AG10803 (cell line): ENCODE data around the gene C19orf18.
"Not testable (repeated sequence)": the region's sequence is repeated elsewhere in the genome, so short reads cannot be mapped to it uniquely, and the experiment has no call there.

Source experiments
- DNase-seq: peaks from one replicate; pipeline ENCODE4 v3.0.0; 2010; ENCODE audit warnings: low read depth
- H3K4me3 ChIP-seq: 2 replicates; pipeline ENCODE4 v1.5.1; 2011; ENCODE audit warnings: mild to moderate bottlenecking, low read length, control low read depth
- TF ChIP-seq, protein P1 (sequence below): conservative IDR thresholded peaks from 2 replicates; pipeline ENCODE4 v1.5.1; 2011; ENCODE audit warnings: mild to moderate bottlenecking, low read length, control low read depth, inconsistent platforms

Gene C19orf18

DNA sequence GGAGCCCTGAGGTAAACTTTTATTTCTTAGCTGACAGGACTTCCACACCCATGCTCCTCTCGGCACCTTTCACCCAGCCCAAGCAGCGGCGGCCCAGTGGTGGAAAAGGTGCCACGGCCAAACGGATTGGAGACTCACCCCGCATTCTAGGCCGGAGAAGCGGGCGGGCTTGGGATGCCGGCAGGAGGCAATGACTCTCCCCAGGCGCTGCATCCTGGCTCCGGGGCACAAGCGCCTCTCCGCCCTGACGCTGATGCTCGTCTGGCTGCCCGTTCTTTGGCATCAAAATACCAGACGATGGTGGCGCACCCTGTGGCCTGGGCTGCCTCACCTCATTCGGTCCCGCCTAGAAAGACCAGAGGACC, 34.9 kb upstream of the C19orf18 start:
- no peak for DNase-seq
- H3K4me3 ChIP-seq: no peak overlapping the region
- TF ChIP-seq, protein P1, sequence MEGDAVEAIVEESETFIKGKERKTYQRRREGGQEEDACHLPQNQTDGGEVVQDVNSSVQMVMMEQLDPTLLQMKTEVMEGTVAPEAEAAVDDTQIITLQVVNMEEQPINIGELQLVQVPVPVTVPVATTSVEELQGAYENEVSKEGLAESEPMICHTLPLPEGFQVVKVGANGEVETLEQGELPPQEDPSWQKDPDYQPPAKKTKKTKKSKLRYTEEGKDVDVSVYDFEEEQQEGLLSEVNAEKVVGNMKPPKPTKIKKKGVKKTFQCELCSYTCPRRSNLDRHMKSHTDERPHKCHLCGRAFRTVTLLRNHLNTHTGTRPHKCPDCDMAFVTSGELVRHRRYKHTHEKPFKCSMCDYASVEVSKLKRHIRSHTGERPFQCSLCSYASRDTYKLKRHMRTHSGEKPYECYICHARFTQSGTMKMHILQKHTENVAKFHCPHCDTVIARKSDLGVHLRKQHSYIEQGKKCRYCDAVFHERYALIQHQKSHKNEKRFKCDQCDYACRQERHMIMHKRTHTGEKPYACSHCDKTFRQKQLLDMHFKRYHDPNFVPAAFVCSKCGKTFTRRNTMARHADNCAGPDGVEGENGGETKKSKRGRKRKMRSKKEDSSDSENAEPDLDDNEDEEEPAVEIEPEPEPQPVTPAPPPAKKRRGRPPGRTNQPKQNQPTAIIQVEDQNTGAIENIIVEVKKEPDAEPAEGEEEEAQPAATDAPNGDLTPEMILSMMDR: no peak

DNA sequence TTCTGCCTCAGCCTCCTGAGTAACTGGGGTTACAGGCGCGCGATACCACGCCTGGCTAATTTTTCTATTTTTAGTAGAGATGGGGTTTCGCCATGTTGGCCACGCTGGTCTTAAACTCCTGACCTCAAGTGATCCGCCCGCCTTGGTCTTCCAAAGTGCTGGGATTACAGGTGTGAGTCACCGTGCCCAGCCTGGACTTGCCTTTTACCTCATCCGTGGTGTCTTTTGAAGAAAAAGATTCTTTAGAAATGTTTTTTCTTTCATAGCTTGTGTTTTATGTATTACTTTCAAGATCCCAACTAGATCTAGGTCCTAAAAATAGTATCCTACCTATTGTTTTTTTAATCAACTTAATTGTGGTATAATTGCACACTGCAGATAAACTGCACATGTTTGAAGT, 34.5 kb upstream of the C19orf18 start:
- not testable (repeated sequence) for DNase-seq, H3K4me3 ChIP-seq

DNA sequence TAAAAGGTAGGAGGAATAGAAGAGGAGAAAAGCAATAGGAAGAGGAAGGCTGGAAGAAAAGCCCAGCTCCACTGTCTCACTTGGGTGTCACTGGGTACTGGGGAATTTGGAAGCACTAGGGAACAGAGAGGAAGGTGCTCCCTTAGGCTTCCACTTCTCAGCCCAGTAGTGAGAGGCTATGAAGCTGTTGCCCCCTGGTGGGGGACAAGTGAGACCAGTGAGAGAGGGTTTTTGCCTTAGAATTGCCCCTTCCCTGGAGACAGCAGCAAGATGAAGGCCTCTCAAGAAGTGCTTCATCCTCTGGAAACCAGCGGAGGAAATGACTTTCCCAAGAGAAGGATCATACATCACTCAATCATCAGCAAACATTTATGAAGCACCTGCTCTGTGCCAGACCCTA, 33.0 kb upstream of the C19orf18 start:
- TF ChIP-seq, protein P1: no peak
- H3K4me3 ChIP-seq: no peak overlapping the region
- DNase-seq: no peak

DNA sequence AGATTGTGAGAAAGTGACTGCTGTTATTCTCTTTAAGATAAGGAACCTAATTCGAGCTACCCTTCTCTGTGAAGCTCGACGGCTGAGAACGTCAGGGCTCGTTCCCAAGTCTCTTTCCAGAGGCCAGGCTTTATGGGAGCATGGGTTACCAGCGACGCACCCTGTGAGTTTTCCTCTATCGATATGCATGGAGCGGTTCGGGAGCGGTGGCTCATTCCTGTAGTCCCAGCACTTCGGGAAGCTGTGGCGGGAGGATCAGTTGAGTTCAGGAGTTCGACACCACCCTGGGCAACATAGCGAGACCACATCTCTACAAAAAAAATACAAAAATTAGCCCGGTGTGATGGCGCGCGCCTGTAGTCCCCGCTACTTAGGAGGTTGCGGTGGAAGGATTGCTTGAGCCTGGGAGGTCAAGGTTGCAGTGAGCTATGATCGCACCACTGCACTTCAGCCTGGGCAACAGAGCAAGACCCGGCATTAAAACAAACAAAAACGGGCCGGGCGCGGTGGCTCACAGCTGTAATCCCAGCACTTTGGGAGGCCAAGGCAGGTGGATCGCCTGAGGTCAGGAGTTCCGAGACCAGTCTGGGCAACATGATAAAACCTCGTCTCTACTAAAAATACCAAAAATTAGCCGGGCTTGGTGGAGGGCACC, 29.0 kb upstream of the C19orf18 start:
- TF ChIP-seq, protein P1: no peak
- no peak for DNase-seq
- H3K4me3 ChIP-seq: peak overlapping the region; percentile 86

DNA sequence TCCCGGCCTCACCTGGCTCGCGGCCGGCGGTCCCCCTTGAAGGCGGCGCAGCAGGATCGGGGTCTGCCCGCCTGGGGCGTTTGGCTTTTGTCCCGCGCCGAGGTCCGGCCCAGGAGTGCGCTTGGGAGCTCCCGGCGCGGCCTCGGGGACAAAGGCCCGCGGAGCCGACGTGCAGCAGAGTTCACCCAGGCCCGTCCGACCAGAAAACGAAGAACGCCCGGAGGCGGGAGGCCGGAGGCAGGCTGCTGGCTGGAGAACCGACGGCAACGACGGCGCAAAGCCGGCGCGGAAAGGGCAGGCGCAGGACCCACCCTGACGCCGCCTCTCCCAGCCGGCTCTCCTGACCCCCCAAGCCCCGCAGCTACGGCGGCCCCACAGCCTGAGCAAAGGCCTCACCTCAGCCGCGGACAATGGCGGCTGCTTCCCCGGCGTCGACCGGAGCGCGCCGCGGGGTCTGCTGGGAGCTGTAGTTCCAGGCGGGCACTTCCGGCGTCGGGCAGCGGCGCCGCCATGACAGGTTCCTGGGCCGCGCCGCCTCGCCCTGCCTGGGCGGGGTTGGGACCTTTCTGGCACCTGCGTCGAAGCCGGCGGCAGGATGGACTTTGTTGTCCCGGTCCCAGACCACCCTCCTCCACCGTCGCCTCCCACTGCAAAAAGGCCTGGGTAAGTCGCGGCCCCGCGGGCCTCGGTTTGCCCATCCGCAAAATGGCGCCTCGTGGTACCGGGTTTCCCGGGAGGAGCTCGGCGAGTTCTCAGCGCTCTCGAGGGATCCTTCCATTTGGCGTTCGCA, 28.2 kb upstream of the C19orf18 start, which contains the start of gene ZNF606:
Gene ZNF606, minus strand, starts transcription at position 437 of the 790 bp plus-strand sequence. CDS start 1,501 bp downstream, outside the sequence.
- DNase-seq: peak; percentile 88
- TF ChIP-seq, protein P1: no peak
- H3K4me3 ChIP-seq: peak within 1 kb of the TSS; percentile 86

DNA sequence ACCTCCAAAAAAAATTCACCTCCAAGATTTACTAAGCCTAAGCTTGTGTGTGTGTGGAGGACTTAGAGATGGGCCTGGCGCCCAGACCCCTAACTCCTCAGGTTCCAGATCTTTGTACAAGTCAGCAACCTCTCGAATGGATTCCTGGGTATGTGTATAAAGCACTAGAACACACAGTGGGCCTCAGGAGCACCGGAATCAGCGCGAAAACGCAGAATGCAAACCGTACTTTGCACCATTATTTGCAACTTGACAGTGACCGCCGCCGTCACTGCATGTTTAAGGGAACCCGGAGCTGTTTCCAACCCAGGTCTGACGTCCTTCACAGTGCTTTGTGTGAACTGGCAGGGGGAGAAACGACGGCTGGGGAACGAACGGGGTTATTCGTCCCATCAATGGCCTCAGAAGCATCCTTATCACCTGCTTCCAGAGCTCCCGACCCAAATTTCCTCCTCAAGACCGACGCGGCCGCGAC, 27.6 kb upstream of the C19orf18 start:
- DNase-seq: peak; percentile 11
- peak overlapping the region; percentile 86 for H3K4me3 ChIP-seq
- TF ChIP-seq, protein P1: no peak

DNA sequence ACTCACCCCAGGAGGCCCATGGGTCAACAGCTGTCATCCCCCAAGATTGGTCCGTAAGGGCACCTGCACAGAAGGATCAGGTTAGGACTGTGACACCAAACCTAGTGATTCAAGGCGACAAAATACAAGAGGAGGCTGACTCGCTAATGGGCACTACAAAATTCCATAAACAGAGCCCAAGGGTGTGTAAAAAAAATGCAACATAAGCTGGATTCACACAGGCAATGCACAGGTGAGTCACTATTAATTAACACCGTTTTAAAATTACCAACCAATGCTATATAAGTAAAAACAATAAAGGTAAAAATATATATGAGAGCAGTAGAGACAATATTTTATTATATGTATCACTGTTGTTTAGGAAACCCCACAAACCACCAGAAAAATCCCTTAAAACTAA, 26.3 kb upstream of the C19orf18 start:
- no peak for DNase-seq
- TF ChIP-seq, protein P1: no peak
- H3K4me3 ChIP-seq: no peak overlapping the region
